ENCODE measurements around the gene DLX5. TPM values are rescaled to one million over a fixed set of nuclear protein-coding genes. Genes with fewer than 3 reads are reported as not detected.

The DLX5 gene
- total RNA-seq, 2 donors from 2014 or later: not detected

GRCh38 chr7:96992192-96993005 is 32.2 kb downstream of the DLX5 start:
- H3K36me3 Mint-ChIP-seq (ENCODE audit: low read depth): no peaks in the 10 kb centered on the region
- no peak overlapping the region for H3K4me3 Mint-ChIP-seq
- H3K4me1 Mint-ChIP-seq: peaks cover 4% of the 10 kb centered on the region
- no peak overlapping the region for H3K27ac Mint-ChIP-seq
- H3K27me3 Mint-ChIP-seq: peaks cover 76% of the 10 kb centered on the region
- H3K9me3 Mint-ChIP-seq: peaks cover 4% of the 10 kb centered on the region
- ATAC-seq (replicated peaks): no peak

- no peak overlapping the region for H3K4me3 Mint-ChIP-seq
Measured at GRCh38 chr7:96991546-96992191, 33.0 kb downstream of the DLX5 start.

GRCh38 chr7:96989859-96990317 is 34.7 kb downstream of the DLX5 start:
- Mint-ChIP-seq H3K27ac (no peak overlapping the region), H3K4me1 (peaks cover 4% of the 10 kb centered on the region)
- ATAC-seq (replicated peaks): no peak

More at GRCh38 chr7:96991546-96992191, 33.0 kb downstream of the DLX5 start:
- Mint-ChIP-seq H3K27ac (no peak overlapping the region), H3K4me1 (peaks cover 4% of the 10 kb centered on the region), H3K27me3 (peaks cover 76% of the 10 kb centered on the region), H3K36me3 (ENCODE audit: low read depth) (no peaks in the 10 kb centered on the region), H3K9me3 (peaks cover 4% of the 10 kb centered on the region)
- ATAC-seq (replicated peaks): no peak

GRCh38 chr7:96989241-96989858 is 35.3 kb downstream of the DLX5 start:
- no peak for ATAC-seq (replicated peaks)
- Mint-ChIP-seq H3K9me3 (peaks cover 4% of the 10 kb centered on the region), H3K27me3 (peaks cover 75% of the 10 kb centered on the region), H3K36me3 (ENCODE audit: low read depth) (no peaks in the 10 kb centered on the region), H3K4me3 (no peak overlapping the region), H3K27ac (no peak overlapping the region), H3K4me1 (peaks cover 4% of the 10 kb centered on the region)

More at GRCh38 chr7:96989859-96990317, 34.7 kb downstream of the DLX5 start:
- Mint-ChIP-seq H3K36me3 (ENCODE audit: low read depth) (no peaks in the 10 kb centered on the region), H3K4me3 (no peak overlapping the region), H3K9me3 (peaks cover 4% of the 10 kb centered on the region), H3K27me3 (peaks cover 76% of the 10 kb centered on the region)

- no peaks in the 10 kb centered on the region for H3K36me3 Mint-ChIP-seq (ENCODE audit: low read depth)
- H3K27me3 Mint-ChIP-seq: peaks cover 64% of the 10 kb centered on the region
- peaks cover 4% of the 10 kb centered on the region for H3K9me3 Mint-ChIP-seq
- no peak for ATAC-seq (replicated peaks)
- no peak overlapping the region for H3K27ac Mint-ChIP-seq
- no peak overlapping the region for H3K4me3 Mint-ChIP-seq
- H3K4me1 Mint-ChIP-seq: peaks cover 4% of the 10 kb centered on the region
Measured at GRCh38 chr7:96987719-96988118, 36.9 kb downstream of the DLX5 start.

- Mint-ChIP-seq H3K4me1 (peaks cover 4% of the 10 kb centered on the region), H3K4me3 (no peak overlapping the region), H3K36me3 (ENCODE audit: low read depth) (no peaks in the 10 kb centered on the region), H3K9me3 (peaks cover 4% of the 10 kb centered on the region), H3K27ac (no peak overlapping the region), H3K27me3 (peaks cover 61% of the 10 kb centered on the region)
- no peak for ATAC-seq (replicated peaks)
Measured at GRCh38 chr7:96986901-96987300, 37.7 kb downstream of the DLX5 start.

- H3K27me3 Mint-ChIP-seq: peaks cover 59% of the 10 kb centered on the region
- no peak for ATAC-seq (replicated peaks)
- no peak overlapping the region for H3K4me3 Mint-ChIP-seq
- H3K4me1 Mint-ChIP-seq: peaks cover 4% of the 10 kb centered on the region
- no peak overlapping the region for H3K27ac Mint-ChIP-seq
- no peaks in the 10 kb centered on the region for H3K36me3 Mint-ChIP-seq (ENCODE audit: low read depth)
- H3K9me3 Mint-ChIP-seq: peaks cover 4% of the 10 kb centered on the region
Measured at GRCh38 chr7:96985992-96986391, 38.6 kb downstream of the DLX5 start.

GRCh38 chr7:96982586-96982985 is 42.0 kb downstream of the DLX5 start:
- no peaks in the 10 kb centered on the region for H3K36me3 Mint-ChIP-seq (ENCODE audit: low read depth)
- no peaks in the 10 kb centered on the region for H3K9me3 Mint-ChIP-seq
- H3K27ac Mint-ChIP-seq: no peak overlapping the region
- no peaks in the 10 kb centered on the region for H3K4me1 Mint-ChIP-seq
- ATAC-seq (replicated peaks): no peak
- H3K4me3 Mint-ChIP-seq: no peak overlapping the region
- peaks cover 47% of the 10 kb centered on the region for H3K27me3 Mint-ChIP-seq

GRCh38 chr7:96979551-96980276 is 44.9 kb downstream of the DLX5 start:
- no peaks in the 10 kb centered on the region for H3K36me3 Mint-ChIP-seq (ENCODE audit: low read depth)
- H3K27me3 Mint-ChIP-seq: peaks cover 52% of the 10 kb centered on the region
- H3K9me3 Mint-ChIP-seq: no peaks in the 10 kb centered on the region
- H3K4me3 Mint-ChIP-seq: no peak overlapping the region
- H3K27ac Mint-ChIP-seq: no peak overlapping the region
- no peaks in the 10 kb centered on the region for H3K4me1 Mint-ChIP-seq
- no peak for ATAC-seq (replicated peaks)

GRCh38 chr7:96977445-96977844 is 47.2 kb downstream of the DLX5 start:
- peaks cover 57% of the 10 kb centered on the region for H3K27me3 Mint-ChIP-seq

GRCh38 chr7:96976106-96976505 is 48.5 kb downstream of the DLX5 start:
- H3K27ac Mint-ChIP-seq: no peak overlapping the region
- no peaks in the 10 kb centered on the region for H3K9me3 Mint-ChIP-seq
- peaks cover 58% of the 10 kb centered on the region for H3K27me3 Mint-ChIP-seq
- H3K4me1 Mint-ChIP-seq: no peaks in the 10 kb centered on the region
- ATAC-seq (replicated peaks): no peak
- no peaks in the 10 kb centered on the region for H3K36me3 Mint-ChIP-seq (ENCODE audit: low read depth)
- no peak overlapping the region for H3K4me3 Mint-ChIP-seq

More at GRCh38 chr7:96977445-96977844, 47.2 kb downstream of the DLX5 start:
- H3K36me3 Mint-ChIP-seq (ENCODE audit: low read depth): no peaks in the 10 kb centered on the region
- no peak overlapping the region for H3K27ac Mint-ChIP-seq
- no peaks in the 10 kb centered on the region for H3K9me3 Mint-ChIP-seq
- no peaks in the 10 kb centered on the region for H3K4me1 Mint-ChIP-seq
- ATAC-seq (replicated peaks): no peak
- no peak overlapping the region for H3K4me3 Mint-ChIP-seq

- Mint-ChIP-seq H3K27ac (no peak overlapping the region), H3K4me1 (no peaks in the 10 kb centered on the region), H3K36me3 (ENCODE audit: low read depth) (no peaks in the 10 kb centered on the region), H3K4me3 (no peak overlapping the region), H3K27me3 (peaks cover 63% of the 10 kb centered on the region), H3K9me3 (no peaks in the 10 kb centered on the region)
- ATAC-seq (replicated peaks): no peak
Measured at GRCh38 chr7:96973986-96974385, 50.6 kb downstream of the DLX5 start.

GRCh38 chr7:96970739-96971138 is 53.9 kb downstream of the DLX5 start:
- H3K4me3 Mint-ChIP-seq: no peak overlapping the region
- no peaks in the 10 kb centered on the region for H3K36me3 Mint-ChIP-seq (ENCODE audit: low read depth)
- no peak overlapping the region for H3K27ac Mint-ChIP-seq
- no peaks in the 10 kb centered on the region for H3K4me1 Mint-ChIP-seq
- no peak for ATAC-seq (replicated peaks)
- H3K27me3 Mint-ChIP-seq: peaks cover 56% of the 10 kb centered on the region
- no peaks in the 10 kb centered on the region for H3K9me3 Mint-ChIP-seq

Data from activated T-helper 17 cell treated with anti-CD3 and anti-CD28 coated beads, Interleukin-2, amount 50 U/mL, for 72 hours (primary cell).